GM21529 (cell line): ENCODE measurements around the gene DGKQ.
"Not testable (repeated sequence)": the region's sequence is repeated elsewhere in the genome, so short reads cannot be mapped to it uniquely, and the experiment has no call there.

Source experiments
- ATAC-seq: cut with Tn5 transposase; IDR thresholded peaks from one replicate; pipeline ENCODE4 v1.9.1; 2021; ENCODE audit not compliant: unreplicated experiment

DGKQ gene

DNA sequence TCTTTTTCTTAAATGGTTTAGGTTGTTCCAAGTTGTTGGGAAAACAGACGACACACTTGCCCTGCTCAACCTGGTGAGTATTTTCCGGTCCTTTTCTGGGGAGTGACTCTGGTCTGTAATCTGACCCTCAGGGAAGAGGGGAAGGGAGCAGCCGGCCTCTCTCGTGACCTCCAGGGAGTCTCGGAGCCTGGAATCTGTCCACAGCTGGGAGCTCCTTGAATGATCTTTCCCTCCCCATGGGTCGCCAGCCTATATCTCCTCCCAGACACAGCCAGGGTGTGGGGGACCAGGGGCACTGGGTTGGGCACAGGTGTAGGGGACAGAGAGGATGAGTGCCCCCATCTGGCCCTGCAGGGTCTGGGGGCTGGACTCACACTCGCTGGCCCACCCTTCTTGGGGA is 22.2 kb downstream of the DGKQ start:
- ATAC-seq = no peak

DNA sequence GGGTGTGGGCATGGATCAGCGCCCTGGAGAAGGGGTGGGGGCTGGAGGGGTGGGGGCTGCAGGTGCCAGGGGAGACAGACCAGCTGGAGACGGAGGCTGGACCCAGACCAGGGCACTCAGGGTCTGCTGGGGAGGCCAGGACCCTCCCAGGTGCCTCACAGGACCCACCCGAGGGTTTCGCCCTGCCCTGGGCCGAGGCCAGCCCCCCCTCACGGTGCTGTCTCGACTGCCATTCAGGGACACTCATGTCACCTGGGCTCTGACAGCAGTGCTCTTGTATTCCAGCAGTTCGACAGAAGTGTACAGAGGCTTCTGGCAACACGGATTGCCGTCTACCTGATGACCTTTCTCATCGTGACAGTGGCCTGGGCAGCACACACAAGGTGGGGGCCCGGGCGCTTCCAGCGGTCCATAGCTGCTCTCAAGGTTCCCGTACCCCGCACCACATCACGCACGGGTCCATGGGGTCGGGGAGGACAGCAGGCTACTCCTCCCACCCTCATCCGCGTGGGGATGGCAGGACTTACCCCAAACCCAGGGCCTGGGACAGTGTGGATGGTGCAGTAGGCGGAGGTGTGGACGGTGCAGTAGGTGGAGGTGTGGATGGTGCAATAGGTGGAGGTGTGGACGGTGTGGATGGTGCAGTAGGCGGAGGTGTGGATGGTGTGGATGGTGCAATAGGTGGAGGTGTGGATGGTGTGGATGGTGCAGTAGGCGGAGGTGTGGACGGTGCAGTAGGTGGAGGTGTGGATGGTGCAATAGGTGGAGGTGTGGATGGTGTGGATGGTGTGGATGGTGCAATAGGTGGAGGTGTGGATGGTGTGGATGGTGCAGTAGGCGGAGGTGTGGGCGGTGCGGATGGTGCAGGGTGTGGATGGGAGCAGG is 23.0 kb downstream of the DGKQ start:
- no peak for ATAC-seq

DNA sequence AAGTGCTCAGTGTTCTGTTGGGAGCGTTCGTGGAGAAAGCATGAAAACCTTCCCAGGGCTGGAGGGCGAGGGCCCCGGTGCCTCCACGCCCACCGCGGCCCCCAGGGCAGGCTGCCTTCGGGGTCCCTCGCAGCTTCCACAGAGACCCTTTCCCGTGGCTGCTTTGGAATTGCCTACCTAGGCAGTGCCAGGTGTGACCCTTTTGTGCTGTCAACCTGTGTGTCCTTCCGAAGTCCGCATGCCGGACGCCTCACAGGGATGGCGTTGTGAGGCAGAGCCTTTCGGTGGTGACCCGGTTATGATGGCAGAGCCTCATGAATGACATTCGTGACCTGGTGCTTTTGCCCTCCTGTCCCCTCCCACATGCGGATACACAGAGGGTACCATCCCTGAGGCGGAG is 23.7 kb downstream of the DGKQ start:
- ATAC-seq = no peak

DNA sequence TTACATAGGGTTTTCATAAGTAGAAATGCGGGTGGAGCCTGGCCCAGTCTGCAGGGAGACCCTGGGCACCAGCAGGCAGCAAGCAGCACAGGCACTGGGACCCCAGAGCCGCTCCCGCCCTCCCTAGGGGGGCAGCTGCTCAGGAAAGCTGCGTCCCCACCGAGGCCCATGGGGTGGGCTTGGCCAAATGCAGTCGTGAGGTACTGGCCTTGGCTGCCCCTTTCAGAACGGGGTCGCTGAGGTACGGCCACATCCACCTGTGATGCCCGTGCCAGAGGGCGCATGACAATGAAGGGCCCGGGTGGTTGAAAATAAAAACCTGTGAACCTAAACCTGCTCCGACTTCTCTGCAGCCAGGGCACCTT is 24.5 kb downstream of the DGKQ start:
- ATAC-seq = no peak

DNA sequence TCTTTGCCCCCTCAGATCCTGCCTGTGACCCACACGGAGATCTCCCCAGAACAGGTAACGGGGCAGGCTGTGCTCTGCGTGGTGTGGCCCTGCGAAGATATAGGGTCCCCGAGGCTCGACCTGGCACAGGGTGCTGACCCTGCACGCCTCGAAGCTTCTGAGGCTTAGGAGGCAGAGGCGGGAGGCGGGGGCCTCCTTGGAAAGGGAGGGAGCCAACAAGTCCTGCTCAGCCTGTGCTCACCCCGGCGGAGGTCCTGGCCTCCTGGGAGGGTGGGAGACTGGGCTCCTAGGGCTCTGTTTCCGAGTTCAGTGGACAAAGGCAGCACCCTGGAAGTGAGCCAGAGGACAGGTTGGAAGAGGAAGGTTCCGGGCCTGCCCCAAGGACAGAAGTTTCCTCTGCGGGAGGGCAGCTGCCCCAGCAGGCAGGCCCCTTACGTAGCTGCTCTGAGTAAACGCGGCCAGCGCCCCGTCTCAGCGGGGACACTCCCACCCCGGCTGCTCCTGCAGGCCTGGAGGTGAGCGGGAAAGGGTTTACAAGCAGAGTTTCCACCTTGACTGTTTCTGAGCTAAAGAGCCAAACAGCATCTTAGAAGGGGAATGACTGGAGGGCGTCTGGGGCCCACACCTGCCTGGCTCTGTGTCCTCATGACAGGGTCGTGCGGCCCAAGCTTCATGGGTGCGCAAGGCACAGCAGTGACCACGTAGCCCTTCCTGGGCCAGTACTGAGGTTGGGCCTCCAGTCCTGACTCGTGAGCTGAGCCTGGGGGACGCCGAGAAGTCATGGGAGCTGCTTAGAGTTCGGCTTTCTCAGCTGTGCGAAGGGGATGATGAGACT is 25.1 kb downstream of the DGKQ start:
- no peak for ATAC-seq

DNA sequence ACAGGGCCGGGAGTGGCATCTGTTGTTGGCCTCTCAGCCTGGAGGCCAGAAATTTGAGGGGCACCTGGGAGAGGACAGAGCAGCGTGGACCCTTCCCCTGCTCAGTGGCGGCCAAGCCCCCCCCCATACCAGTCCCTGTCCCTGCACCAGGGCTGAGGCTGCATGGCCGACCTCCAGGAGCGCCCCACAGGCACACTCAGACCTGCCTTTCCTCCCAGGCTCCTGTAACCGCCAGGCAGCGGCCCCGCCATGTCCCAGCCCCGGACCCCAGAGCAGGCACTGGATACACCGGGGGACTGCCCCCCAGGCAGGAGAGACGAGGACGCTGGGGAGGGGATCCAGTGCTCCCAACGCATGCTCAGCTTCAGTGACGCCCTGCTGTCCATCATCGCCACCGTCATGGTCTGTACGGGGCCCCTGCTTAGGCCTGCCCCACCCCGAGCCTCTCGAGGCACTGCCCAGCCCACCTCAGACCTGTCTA is 25.8 kb downstream of the DGKQ start:
- no peak for ATAC-seq

DNA sequence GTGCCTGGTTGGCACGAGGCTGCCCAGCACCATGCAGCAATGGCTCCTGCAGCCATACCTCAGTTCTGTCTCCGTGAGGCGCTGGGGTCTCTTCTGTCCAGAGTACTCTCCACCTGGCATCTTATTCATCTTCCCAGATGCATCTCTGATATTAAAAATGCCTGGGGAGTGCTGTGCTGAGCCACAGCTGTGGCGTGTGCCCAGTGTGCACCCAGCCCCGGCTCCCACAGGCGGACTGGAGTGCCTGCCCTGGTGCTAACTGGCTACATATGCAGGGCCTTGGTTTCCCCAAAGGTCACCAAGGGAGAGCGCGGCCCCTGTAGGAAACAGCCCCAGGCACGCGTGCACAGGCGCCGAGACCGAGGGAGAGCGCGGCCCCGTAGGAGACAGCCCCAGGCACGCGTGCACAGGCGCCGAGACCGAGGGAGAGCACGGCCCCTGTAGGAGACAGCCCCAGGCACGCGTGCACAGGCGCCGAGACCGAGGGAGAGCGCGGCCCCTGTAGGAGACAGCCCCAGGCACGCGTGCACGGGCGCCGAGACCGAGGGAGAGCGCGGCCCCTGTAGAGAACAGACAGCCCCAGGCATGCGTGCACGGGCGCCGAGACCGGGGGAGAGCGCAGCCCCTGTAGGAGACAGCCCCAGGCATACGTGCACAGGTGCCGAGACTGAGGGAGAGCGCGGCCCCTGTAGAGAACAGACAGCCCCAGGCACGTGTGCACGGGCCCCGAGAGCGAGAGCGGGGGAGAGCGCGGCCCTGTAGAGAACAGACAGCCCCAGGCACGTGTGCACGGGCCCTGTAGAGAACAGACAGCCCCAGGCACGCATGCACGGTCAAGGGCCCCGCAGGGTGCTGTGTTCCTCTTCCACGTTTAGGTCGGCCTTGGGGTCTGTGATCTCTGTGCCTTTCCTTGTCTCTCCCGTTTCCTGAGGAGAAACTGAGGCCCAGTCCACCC is 26.6 kb downstream of the DGKQ start:
- no peak for ATAC-seq

DNA sequence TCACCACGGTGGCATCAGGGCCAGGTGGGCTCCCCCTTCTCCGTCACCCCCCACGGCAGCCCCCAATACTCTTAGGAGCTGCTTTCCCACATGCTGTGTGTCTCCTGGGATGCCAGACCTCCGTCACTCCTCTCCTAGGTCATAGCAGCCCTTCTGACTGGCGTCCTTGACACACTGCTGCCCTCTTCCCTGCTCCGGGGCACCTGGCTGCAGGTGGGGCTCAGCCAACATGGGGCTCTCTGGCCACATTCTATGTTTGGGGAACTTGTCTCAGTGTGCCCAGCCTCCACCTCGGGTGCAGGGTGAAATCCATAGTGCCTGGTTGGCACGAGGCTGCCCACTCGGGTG is 27.3 kb downstream of the DGKQ start:
- ATAC-seq = no peak

DNA sequence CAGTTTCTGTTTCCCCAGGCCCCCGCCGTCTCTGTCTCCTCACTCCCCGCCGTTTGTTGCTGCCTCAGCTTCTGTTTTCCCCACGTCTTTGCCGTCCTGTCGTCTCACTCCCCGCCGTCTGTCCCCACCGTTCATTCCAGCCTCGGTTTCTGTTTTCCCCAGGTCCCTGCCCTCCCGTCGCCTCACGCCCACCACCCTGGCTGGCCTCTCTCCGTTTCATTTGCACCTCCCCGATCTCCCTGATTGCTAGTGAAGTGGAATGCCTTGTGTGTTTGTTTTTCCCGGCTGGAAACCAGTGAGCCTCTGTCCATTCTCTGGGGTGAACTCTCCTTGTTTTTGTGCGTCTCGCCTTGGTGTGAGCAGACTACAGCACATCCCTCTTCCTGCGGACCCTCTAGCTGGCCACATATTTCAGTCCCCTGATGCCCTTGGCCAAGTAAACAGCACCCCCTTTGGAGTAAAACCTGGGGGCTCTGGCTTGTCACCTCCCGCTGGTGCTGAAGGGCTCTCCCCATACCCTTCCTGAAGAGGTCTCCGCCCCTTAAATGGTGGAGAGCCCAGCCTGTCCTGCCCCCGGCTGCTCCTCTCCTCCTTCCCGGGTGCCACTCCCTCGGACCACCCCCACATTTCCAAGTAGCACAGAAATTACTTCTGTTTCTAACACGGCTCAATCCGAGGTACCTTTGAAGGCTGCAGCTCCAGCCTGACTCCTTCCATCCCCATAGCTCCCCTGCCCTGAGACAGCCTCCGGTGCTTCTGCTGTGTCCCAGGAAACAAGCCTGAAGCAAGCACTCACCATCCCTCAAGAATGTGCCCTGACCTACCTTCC is 27.9 kb downstream of the DGKQ start:
- no peak for ATAC-seq

DNA sequence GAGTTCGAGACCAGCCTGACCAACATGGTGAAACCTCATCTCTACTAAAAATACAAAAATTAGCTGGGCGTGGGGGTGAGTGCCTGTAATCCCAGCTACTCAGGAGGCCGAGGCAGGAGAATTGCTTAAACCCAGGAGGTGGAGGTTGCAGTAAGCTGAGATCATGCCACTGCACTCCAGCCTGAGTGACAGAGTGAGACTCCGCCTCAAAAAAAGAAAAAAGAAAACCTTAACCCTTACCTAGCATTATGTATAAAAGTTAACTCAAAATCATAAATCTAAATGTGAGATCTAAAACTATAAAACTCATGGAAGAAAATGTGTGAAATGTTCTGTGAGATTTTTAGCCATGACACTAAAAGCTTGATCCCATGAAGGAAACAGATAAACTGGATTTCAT is 33.9 kb downstream of the DGKQ start:
- ATAC-seq = not testable (repeated sequence)

DNA sequence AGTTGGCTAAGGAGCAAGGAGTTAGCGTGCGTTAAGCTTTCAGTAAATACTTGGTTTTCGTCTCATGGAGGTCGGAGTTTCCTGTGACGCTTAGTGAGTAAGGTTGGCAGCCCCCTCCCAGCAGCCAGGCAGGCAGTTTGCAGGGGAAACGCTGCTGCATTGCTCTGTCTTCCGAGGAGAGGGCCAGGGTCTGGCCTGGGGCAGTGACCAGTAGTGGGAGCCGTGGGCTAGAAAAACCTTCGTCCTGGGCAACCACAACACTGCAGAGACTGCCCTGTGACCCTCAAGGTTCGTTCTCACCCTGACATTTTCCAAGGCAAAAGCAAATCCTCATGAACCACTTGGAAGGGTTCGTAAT is 40.7 kb downstream of the DGKQ start:
- no peak for ATAC-seq

DNA sequence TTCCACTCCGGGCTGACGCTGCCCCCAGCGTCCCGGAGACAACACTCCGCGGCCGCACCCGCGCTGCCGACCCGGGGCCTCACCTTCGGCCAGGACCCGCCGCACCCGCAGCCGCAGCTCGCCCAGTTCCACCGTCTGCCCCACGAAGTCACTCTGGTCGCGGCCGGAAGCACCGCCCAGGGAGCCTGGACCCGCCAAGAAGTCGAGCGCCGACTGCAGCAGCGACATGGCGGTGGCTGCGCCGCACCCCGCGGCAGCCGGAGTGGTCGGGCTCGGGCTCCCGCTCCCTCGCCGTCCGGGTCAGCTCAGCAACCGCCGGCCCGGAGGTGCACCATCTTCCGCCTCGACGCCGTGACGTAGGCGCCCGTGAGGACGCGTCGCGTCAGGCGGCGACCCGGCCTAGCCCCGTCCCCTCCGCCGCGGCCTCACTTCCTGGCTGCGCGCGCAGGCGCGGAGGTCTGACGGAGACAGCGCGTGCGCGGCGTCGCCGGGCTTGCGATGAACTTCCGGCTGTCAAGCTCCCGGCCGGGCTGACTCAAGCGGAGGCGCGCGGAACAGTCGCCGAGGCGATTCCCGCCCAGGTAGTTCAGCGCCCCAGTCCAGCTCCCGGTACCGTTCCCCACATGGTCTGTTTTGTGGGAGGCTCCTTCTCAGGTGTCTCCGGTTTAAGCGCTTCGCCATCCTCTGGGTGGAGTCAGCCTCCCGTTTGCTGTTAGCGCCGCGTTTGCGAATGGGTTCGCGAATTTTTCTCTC is 41.2 kb downstream of the DGKQ start, which contains the start of the genes GAK and TMEM175:
TSS of gene GAK (minus strand) at position 357 of the 753 bp plus-strand sequence. CDS start at position 228, 129 bp downstream.
TSS of gene TMEM175 (plus strand) at position 501 of the 753 bp plus-strand sequence. CDS start 15,280 bp downstream, outside the sequence.
- peak; percentile 89 for ATAC-seq

DNA sequence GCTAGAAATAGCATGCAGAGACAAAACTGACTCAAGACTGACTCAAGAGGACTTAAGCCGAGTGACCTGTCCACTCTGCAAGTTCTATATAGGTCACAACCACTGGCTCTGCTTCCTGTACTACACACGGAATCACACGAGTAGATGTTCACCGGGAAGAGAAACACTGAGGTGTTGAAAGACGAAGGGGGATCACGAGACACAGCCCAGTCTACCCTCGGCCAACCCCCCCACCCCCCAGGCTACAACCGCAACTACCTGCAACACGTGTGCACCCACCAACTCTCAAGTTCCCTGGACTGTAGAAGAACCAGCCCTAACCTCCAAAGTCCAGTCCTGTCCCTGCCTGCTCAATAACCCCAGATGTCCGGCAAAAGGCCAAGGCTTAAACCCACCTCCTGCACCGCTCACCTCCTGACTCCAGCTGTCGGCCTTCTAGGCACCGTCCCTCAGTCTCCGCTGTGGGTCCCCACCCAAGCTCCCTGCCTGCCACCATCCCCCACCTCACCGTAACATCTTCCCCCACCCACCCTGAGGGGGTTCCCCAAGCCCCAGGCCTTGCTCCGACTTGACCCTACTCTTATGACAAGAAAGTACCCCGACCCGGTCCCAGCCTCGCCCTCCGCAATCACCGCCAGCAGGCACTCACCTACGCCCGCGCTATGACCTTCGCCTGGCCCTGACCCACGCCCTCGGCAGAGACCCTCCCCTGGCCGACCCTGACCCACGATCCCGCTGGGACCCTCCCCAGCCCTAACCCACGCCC is 42.0 kb downstream of the DGKQ start:
- ATAC-seq = no peak

DNA sequence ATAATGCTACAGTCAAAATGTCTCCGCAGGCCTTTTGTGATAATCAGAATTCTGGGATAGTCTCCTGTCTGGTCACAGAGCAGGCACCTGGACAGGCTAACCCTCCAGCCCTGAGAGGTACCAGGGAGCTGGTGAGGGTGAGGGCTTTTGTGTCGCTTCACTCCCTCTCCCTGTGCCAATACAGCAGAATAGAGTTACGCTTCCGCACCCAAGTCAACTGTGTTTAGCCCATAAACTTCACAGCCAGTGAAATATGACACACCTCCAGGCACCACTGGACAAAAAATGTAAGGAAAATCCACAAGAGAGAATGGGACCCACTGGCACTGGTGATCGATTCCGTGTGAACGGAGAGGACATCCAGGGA is 42.6 kb downstream of the DGKQ start:
- ATAC-seq = no peak

DNA sequence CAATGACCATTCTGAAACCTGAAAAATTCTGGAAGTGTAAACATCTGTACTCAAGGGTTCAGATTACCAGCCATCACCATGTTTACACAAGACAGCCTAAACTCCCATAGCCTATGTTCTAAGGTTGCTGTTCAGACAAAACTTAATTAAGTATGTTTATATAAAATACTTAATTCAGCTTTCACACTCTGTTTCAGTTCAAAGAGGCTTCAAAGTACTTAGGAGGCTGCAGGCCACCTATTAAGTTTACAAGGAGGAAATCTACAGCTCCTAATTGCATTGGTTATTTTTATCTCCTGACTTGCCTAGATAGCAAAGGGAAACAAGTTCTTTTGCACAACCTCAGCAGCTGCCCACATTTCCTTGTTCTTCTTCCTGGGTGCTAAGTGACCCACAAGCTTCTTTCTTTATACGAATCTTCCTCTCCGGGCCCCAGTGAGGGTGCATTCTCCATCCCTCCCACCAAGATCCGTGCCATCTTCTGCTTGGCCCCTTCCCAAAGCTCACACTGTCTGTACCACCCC is 43.3 kb downstream of the DGKQ start:
- ATAC-seq = no peak

DNA sequence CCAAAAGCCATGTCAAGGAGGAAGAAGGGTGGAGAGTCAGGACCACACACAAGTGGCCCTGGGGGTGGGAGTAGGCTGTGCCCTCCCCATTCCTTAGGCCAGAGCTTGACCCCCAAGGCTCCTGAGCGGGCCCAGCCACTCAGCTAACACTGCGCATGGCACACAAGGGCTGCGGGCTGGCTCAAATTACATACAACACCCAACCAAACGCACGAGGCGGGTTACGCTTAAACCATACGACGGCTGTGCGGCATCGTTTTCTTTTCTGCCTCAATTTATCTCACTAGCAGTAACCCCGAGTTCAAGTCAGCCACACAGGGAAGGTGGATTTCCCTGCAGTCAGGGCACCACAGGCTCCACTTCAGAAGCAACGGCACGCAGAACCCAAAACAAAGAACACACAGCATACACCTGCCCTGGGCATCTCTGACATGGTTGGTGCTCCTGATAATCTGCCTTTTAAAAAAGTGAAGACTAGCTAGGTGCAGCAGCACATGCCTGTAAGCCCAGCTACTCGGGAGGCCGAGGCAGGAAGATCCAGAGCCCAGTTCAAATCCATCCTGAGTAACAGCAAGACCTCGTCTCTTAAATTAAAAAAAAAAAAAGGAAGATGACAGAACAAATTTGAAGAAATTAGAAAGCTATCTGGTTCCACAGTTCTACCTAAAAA is 44.1 kb downstream of the DGKQ start:
- ATAC-seq = no peak

DNA sequence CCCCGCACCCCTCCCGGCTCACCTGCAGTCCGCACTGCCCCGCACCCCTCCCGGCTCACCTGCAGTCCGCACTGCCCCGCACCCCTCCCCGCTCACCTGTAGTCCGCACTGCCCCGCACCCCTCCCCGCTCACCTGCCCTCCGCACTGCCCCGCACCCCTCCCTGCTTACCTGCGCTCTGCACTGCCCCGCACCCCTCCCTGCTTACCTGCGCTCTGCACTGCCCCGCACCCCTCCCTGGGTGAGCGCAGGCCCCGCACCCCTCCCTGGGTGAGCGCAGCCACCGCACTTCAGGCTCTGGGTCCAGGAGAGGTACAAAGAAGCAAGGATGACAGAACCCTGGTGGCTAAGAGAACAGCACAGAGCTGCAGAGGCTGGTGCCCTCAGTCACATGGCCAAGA is 45.8 kb downstream of the DGKQ start:
- ATAC-seq = not testable (repeated sequence)

DNA sequence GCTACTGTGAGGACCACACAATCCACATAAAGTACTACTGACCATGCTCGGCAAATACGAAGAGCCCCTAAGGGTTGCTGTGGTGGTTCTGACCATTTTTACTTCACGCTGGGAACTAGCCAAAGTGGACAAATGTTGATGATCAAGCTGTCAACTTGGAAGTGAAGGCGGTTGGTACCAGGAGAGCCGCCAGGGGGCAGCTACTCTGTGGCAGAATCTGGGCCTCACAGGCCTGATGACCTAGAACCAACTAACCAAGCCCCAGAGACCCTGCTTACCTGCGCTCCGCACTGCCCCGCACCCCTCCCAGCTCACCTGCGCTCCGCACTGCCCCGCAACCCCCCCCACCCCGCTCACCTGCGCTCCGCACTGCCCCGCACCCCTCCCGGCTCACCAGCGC is 46.8 kb downstream of the DGKQ start:
- ATAC-seq = no peak
